Cardiac atrium fibroblast (primary cell): ENCODE results near the gene TUBB2B. TPM values are rescaled to one million over a fixed set of nuclear protein-coding genes. Genes with fewer than 3 reads are reported as not detected.

ENCODE experiments used
- total RNA-seq: library from RNA; depleted of rRNA; stranded (reverse); fragments of >200 nt; gene quantifications from 2 replicates; pipeline ENCODE4 v1.2.3, GENCODE V29; 2015

TUBB2B gene
- 6.3 and 13.2 TPM in 2 replicates for total RNA-seq

DNA sequence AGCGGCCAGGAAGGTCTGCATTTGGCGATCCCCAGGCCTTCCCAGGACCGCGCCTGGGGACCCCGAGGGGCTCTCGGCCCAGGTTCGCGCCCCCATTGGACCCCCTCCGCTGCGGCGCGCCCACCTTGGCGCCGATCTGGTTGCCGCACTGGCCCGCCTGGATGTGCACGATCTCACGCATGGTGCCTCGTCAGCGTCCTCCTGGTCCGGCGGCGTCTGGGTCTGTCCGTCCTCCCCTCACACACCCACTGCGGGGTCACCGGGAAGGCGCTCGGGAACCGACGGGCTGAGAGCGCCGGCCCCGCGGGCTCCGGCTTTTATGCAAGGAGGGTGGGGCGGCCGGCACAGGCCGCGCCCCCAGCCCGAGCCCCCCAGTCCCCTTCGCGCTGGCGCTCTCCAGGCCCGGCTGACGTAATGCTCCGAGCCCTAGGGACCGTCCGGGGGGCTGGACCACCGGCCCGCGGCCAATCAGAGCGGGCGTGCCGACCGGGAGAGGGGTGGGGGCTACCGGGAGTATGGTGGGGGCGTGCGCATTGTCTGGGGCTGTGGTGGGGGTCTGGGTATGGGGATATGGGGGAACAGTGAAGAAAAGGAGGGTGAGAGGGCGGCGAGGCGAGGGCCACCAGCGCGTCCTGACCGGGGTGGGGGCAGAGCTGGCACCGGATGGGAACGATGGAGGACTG, at the start of gene TUBB2B:
Gene TUBB2B (minus strand): TSS at position 291 of the 683 bp plus-strand sequence. CDS start 110 bp downstream, at position 181.

GRCh38 chr6:3258720-3259490, 31.5 kb upstream of the TUBB2B start, which contains the start of gene PSMG4:
Gene PSMG4 (plus strand): TSS chr6:3258947. CDS start chr6:3259023, 76 bp downstream.

Other genes starting within 250 kb of the TUBB2B start
- 30.1 and 49.6 TPM in 2 replicates for gene NQO2, start 227.8 kb downstream of the TUBB2B start, total RNA-seq
- gene RIPK1, start 159.2 kb downstream of the TUBB2B start, total RNA-seq: 13.4 and 16.0 TPM in 2 replicates
- gene BPHL, start 108.9 kb downstream of the TUBB2B start, total RNA-seq: 12.5 and 17.0 TPM in 2 replicates
- gene TUBB2A, start 70.1 kb downstream of the TUBB2B start, total RNA-seq: 106 and 110 TPM in 2 replicates
- gene PSMG4, start 31.3 kb upstream of the TUBB2B start, total RNA-seq: 10.2 and 16.2 TPM in 2 replicates
- gene SLC22A23, start 229.4 kb upstream of the TUBB2B start, total RNA-seq: 13.9 and 17.2 TPM in 2 replicates